GM12891 (cell line): ENCODE measurements around the gene AP2A2.

Source experiments
- POLR2A ChIP-seq: IDR thresholded peaks from 2 replicates; pipeline ENCODE4 v1.6.1; 2011; ENCODE audit warnings: low read depth, low read length, control low read depth
- POU2F2 ChIP-seq: IDR thresholded peaks from 2 replicates; pipeline ENCODE4 v1.6.1; 2011; ENCODE audit warnings: low read depth, mild to moderate bottlenecking, control low read depth, low read length, moderate library complexity
- SPI1 ChIP-seq: IDR thresholded peaks from 2 replicates; pipeline ENCODE4 v1.6.1; 2011; ENCODE audit warnings: low read depth, low read length, control low read depth
- TAF1 ChIP-seq: IDR thresholded peaks from 2 replicates; pipeline ENCODE4 v1.6.1; 2011; ENCODE audit warnings: low read depth, low read length, control low read depth

GRCh38 chr11:1034001-1034400, 108.3 kb downstream of the AP2A2 start:
- no peak for TF ChIP-seq TAF1
- no peak for TF ChIP-seq POLR2A
- no peak for TF ChIP-seq SPI1
- TF ChIP-seq POU2F2, result no peak
